Tibial nerve (tissue), 4 donors: Measurements from ENCODE around the gene SAXO2. TPM values are rescaled to one million over a fixed set of nuclear protein-coding genes. Genes with fewer than 3 reads are reported as not detected.

ENCODE experiments used
- DNase-seq, 2 donors: peaks; one replicate each; pipeline ENCODE4 v3.0.0-alpha.2; 2019; ENCODE audit warnings: low spot score in 2 of 2
- H3K27ac ChIP-seq, 4 donors: fragments of 200-600 bp; sonication (generic) in 3 of 4; one replicate each; pipeline ENCODE4 v1.5.1; 2017 to 2019; ENCODE audit warnings: mild to moderate bottlenecking in 1 of 4
- H3K27me3 ChIP-seq, 2 donors: fragments of 200-600 bp; sonication (generic) in 1 of 2; one replicate each; pipeline versions ENCODE4 v1.5.1 to v1.6.0; 2017 to 2019
- H3K36me3 ChIP-seq, 3 donors: fragments of 200-600 bp; sonication (generic); one replicate each; pipeline ENCODE4 v1.5.1; 2018 to 2019
- H3K4me1 ChIP-seq, 4 donors: fragments of 200-600 bp; sonication (generic) in 3 of 4; one replicate each; pipeline ENCODE4 v1.5.1; 2017 to 2019
- H3K4me3 ChIP-seq, 4 donors: fragments of 200-600 bp; sonication (generic) in 3 of 4; one replicate each; pipeline ENCODE4 v1.5.1; 2017 to 2019; ENCODE audit warnings: mild to moderate bottlenecking in 1 of 4, moderate library complexity in 1 of 4
- H3K9me3 ChIP-seq, 4 donors: fragments of 200-600 bp; sonication (generic) in 3 of 4; one replicate each; pipeline ENCODE4 v1.5.1; 2017 to 2019
- CTCF ChIP-seq, 5 experiments: fragments of 200-600 bp in 3 of 5; fragments of 450-650 bp in 2 of 5; sonication (generic) in 3 of 5; IDR thresholded peaks; one replicate each; pipeline ENCODE4 v1.5.1; 2016 to 2019; ENCODE audit warnings: antibody characterized with exemption in 5 of 5, mild to moderate bottlenecking in 3 of 5, moderate library complexity in 2 of 5
- EP300 ChIP-seq, 2 donors: sonication (generic); formaldehyde crosslinking; IDR thresholded peaks; one replicate each; pipeline ENCODE4 v1.6.1; 2017; ENCODE audit warnings: antibody characterized with exemption in 2 of 2, mild to moderate bottlenecking in 1 of 2
- POLR2A ChIP-seq, 2 donors: fragments of 450-650 bp; IDR thresholded peaks; one replicate each; pipeline ENCODE4 v1.6.1; 2017; ENCODE audit warnings: antibody characterized with exemption in 2 of 2, mild to moderate bottlenecking in 2 of 2, moderate library complexity in 2 of 2
- WGBS, 2 donors: methylation state at CpG; one replicate each; pipeline ENCODE4 v1.1.5; 2018; 5-methylcytosine and 5-hydroxymethylcytosine counted together
- total RNA-seq, 4 donors: library from RNA; depleted of rRNA; stranded (reverse); fragments of >200 nt; gene quantifications; one replicate each; pipeline ENCODE4 v1.1.0, GENCODE V29; 2016

SAXO2 gene
- total RNA-seq, 4 donors from 2014 or later = 0.78 to 2.6 (median 1.5) TPM; not detected in 1

GRCh38 chr15:82300883-82301282 is 38.3 kb downstream of the SAXO2 start:
- TF ChIP-seq EP300 (IDR thresholded peaks at IDR 0.05) (no peak), CTCF (IDR thresholded peaks at IDR 0.05) (no peak), POLR2A (IDR thresholded peaks at IDR 0.05) (no peak)
- H3K4me3 ChIP-seq = no peak overlapping the region
- no peaks in the 10 kb centered on the region for H3K4me1 ChIP-seq
- peaks cover 0 to 9% of the 10 kb centered on the region in 2 donors for H3K27me3 ChIP-seq
- DNase-seq = no peak
- H3K27ac ChIP-seq = no peak overlapping the region
- WGBS, 2 donors = 87 to 88% methylated on average over 2 to 7 of the region's 7 CpGs
- no peaks in the 10 kb centered on the region for H3K36me3 ChIP-seq
- H3K9me3 ChIP-seq = no peaks in the 10 kb centered on the region

- Histone ChIP-seq H3K4me3 (no peak overlapping the region), H3K27ac (no peak overlapping the region), H3K36me3 (no peaks in the 10 kb centered on the region), H3K27me3 (peaks cover 0 to 9% of the 10 kb centered on the region in 2 donors), H3K9me3 (no peaks in the 10 kb centered on the region), H3K4me1 (no peaks in the 10 kb centered on the region)
- WGBS, 2 donors = 60 to 68% methylated on average over 3 of the region's 3 CpGs
- TF ChIP-seq POLR2A (IDR thresholded peaks at IDR 0.05) = no peak
- TF ChIP-seq CTCF (IDR thresholded peaks at IDR 0.05) = no peak
- no peak for TF ChIP-seq EP300 (IDR thresholded peaks at IDR 0.05)
- DNase-seq = no peak
Observed at GRCh38 chr15:82301296-82302016, 38.8 kb downstream of the SAXO2 start.

GRCh38 chr15:82303956-82304777 is 41.5 kb downstream of the SAXO2 start:
- DNase-seq = no peak
- no peaks in the 10 kb centered on the region for H3K27me3 ChIP-seq
- H3K9me3 ChIP-seq = no peaks in the 10 kb centered on the region
- no peaks in the 10 kb centered on the region for H3K36me3 ChIP-seq
- TF ChIP-seq EP300 (IDR thresholded peaks at IDR 0.05) (no peak), POLR2A (IDR thresholded peaks at IDR 0.05) (no peak), CTCF (IDR thresholded peaks at IDR 0.05) (no peak)
- WGBS, 2 donors = 85 to 92% methylated on average over 6 to 8 of the region's 12 CpGs
- no peak overlapping the region for H3K27ac ChIP-seq
- no peaks in the 10 kb centered on the region for H3K4me1 ChIP-seq
- no peak overlapping the region for H3K4me3 ChIP-seq

GRCh38 chr15:82304778-82305090 is 42.1 kb downstream of the SAXO2 start:
- Histone ChIP-seq H3K9me3 (peaks cover 0 to 3% (median 0%) of the 10 kb centered on the region in 4 donors), H3K4me3 (no peak overlapping the region), H3K27ac (no peak overlapping the region), H3K27me3 (no peaks in the 10 kb centered on the region), H3K36me3 (no peaks in the 10 kb centered on the region), H3K4me1 (no peaks in the 10 kb centered on the region)
- no peak for TF ChIP-seq CTCF (IDR thresholded peaks at IDR 0.05)
- TF ChIP-seq EP300 (IDR thresholded peaks at IDR 0.05) = no peak
- TF ChIP-seq POLR2A (IDR thresholded peaks at IDR 0.05) = no peak
- DNase-seq = no peak
- 90% methylated on average over 4 of the region's 4 CpGs for WGBS, 2 donors

- peaks cover 0 to 12% (median 0%) of the 10 kb centered on the region in 4 donors for H3K9me3 ChIP-seq
- H3K27me3 ChIP-seq = no peaks in the 10 kb centered on the region
- H3K27ac ChIP-seq = no peak overlapping the region
- H3K4me1 ChIP-seq = no peaks in the 10 kb centered on the region
- H3K36me3 ChIP-seq = no peaks in the 10 kb centered on the region
- TF ChIP-seq CTCF (IDR thresholded peaks at IDR 0.05) (no peak), POLR2A (IDR thresholded peaks at IDR 0.05) (no peak), EP300 (IDR thresholded peaks at IDR 0.05) (no peak)
- WGBS, 2 donors = 88 to 89% methylated on average over 6 to 7 of the region's 7 CpGs
- no peak overlapping the region for H3K4me3 ChIP-seq
- no peak for DNase-seq
Observed at GRCh38 chr15:82305621-82306048, 43.0 kb downstream of the SAXO2 start.
